Activated CD4-positive, alpha-beta T cell treated with anti-CD3 and anti-CD28 coated beads for 24 hours (primary cell): ENCODE data around the gene CHURC1.
"Not testable (repeated sequence)": the region's sequence is repeated elsewhere in the genome, so short reads cannot be mapped to it uniquely, and the experiment has no call there.

Source experiments
- DNase-seq, 2 donors: peaks; one replicate each; pipeline ENCODE4 v3.0.0-alpha.2; 2020; ENCODE audit warnings: low read depth in 2 of 2

CHURC1 gene

DNA sequence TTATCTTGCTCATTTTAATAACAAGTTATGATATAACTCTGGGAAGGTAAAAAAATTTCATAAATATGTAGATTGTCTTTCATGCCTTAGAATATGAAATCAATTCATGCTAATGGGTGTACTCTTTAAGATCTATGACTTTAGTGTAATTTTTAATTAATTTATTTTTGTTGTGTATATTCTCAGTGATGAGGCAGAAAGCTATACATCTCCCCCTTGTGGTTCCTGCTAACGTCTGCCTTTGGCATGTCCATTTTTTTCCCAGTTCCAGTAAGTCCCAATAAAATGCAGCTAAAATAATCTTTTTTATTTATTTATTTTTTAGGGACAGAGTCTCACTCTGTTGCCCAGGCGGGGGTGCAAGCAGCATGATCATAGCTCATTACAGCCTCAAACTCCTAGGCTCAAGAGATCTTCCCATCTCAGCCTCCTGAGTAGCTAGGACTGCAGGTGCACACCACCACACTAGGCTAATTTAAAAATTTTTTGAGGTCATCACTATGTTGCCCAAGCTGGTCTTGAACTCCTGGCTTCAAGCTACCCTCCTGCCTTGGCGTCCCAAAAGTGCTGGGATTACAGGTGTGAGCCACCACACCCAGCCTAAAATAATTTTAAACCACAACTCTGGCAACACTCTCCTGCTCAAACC is 3.3 kb upstream of the CHURC1 start:
- DNase-seq, result no peak

DNA sequence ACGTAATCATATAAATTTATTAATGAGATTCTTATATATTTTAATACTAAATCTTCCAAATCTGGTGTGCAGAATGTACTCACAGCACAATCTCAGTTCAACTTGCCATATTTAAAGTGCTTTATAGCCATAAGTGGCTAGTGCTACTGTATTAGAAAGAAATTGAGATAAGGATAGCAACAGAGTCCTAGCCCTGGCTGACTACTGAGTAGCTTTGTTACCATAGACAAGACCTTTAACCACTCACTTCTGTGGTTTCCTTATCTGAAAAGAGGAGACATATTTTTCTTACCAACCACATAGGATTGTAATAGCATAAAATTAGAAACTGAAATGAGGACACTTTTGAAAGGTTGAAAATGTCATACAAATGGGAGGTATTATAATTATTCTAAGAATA is 2.0 kb upstream of the CHURC1 start:
- no peak for DNase-seq

DNA sequence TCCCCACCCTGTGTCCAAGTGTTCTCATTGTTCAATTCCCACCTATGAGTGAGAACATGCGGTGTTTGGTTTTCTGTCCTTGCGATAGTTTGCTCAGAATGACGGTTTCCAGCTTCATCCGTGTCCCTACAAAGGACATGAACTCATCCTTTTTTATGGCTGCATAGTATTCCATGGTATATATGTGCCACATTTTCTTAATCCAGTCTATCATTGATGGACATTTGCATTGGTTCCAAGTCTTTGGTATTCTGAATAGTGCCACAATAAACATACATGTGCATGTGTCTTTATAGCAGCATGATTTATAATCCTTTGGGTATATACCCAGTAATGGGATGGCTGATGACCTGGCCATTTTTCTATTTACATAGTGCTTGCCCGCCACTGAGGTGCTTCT is 778 bp upstream of the CHURC1 start:
- DNase-seq, result not testable (repeated sequence)

DNA sequence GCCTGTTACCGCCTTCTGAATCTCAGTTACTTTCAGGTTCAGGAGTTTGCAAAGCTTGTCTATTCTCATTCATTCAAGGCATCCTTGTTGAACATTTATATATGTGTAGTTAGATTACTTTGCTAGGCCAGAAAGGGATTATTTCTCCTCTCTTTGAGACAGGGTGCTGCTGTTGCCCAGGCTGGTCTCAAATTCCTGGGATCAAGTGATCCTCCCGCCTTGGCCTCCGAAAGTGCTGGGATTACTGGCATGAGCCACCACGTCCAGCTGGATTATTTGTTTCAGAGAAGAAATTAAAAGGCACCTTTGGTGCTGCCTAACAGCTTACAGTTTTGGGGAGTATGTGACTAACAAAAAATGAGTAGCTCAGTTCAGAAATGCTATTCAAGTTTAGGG is 772 bp downstream of the CHURC1 start:
- DNase-seq, result no peak

DNA sequence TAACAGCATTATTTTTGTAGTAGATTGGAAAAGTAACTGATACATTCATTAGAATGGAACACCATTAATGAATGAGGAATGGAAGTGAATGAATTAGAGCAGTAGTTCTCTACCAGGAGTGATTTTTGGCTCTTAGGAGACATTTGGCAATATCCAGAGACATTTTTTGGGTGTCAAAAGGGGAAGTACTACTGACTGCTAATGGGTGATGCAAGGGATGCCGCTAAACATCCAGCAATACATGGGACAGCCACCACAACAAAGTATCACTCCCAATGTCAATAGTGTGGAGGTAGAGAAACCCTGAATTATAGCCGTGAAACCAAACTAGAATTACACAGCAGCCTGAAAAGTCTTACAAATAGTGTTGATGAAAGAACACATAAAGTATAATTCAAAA is 1.5 kb downstream of the CHURC1 start:
- no peak for DNase-seq

DNA sequence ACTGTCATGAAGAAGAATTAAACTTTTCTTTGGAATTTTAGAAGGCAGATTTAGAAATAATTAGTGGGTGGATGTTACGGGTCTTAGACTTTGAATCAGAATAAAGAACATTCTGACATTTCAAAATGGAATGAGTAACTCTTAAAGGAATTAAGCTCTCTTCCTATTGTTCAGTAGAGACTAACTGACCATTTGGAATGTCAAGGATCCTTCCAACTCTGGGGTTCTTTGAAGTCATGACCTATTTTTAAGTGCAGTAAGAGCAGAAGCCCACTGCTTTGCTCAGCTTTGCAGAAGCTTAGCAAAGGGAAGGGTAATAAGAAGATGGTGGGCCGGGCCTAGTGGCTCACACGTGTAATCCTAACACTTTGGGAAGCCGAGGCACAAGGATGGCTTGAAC is 4.0 kb downstream of the CHURC1 start:
- DNase-seq, result no peak

DNA sequence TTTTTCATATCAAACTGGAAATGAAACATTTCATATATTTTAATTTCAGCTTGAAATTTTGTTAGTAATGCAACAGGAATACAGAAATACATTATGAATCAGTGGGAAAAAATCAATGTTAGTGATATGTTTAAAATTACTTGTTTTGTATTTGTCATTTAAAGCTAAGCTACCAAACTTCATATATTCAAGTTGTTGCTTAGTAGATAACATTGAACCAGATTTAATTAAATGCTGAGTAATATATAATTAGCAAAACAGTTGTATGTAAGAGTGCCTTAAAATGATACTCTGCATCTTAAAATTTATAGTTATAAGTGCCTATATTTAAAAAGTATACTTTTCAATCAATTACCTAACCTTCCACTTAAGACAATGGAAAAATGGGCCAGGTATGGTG is 5.0 kb downstream of the CHURC1 start:
- no peak for DNase-seq

DNA sequence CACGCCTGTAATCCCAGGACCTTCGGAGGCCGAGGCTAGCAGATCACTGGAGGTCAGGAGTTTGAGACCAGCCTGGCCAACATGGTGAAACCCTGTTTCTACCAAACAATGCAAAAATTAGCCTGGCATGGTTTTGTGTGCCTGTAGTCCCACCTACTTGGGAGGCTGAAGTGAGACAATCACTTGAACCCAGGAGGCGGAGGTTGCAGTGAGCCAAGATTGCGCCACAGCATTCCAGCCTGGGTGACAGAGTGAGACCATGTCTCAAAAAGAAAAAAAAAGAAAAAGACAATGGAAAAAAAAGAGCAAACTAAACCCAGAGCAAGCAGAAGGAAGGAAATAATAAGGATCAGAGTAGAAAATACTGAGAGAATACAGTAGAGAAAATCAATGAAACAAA is 5.4 kb downstream of the CHURC1 start:
- no peak for DNase-seq

DNA sequence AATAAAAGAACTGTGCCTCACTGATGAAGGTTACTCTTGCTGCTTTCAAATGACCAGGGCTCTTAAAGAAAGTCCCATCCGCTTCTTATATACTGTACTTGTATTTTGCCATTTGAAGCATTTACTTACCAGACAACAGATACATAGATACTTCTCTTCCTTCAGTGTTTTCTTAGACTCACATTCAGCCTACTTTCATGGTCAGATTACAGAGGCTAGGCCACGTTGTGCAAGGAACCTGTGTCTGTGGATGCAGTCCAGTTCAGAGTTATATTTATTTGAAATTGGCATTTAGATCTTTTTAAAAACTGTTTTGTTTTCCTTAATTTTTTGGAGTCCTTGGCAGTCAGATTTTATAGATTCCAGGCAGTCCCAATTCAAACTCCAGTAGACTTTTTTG is 6.2 kb downstream of the CHURC1 start:
- DNase-seq, result no peak

DNA sequence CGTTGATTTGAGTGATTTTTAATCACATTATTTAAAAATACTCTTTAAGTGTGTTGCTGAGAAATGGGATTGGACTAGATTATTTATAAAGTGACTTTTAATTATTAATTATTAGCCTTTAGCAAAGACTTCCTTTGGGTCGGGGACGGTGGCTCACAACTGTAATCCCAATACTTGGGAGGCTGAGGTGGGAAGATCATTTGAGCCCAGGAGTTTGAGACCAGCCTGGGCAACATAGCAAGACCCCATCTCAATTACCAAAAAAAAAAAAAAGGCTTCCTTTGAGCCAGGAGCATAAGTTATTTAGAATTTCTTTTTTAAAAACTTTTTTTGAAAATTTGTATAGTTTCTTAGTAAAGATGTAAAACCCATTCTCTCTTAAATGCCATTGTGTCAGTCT is 8.8 kb downstream of the CHURC1 start:
- DNase-seq, result no peak

DNA sequence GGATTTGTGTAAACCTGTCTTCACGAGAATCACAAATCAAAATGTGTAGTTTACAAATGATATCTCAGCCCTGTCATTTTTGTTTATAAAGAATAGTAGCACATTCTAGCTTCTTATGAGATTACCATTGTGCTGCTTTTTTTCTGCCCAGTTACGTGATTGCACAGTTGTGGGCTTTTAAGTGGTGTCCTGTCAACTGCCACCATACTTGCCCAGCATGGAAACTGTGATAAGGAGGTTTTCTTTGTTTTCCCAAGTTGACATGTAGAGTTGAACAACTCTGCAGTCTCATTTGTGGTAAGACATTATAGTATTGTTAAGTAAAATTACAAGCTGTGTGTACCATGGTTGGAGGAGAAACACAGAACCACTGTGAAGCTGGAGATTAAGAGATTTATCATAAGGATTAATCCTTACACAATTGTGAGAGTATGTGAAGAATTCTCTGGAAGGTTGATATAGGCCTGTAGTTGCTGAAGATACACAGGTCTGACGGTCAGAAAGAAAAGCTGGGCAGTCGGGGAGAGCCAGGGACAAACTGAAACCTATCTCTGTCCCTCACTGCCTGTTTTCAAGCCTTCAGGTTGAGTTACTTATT is 12.2 kb downstream of the CHURC1 start:
- DNase-seq, result no peak

DNA sequence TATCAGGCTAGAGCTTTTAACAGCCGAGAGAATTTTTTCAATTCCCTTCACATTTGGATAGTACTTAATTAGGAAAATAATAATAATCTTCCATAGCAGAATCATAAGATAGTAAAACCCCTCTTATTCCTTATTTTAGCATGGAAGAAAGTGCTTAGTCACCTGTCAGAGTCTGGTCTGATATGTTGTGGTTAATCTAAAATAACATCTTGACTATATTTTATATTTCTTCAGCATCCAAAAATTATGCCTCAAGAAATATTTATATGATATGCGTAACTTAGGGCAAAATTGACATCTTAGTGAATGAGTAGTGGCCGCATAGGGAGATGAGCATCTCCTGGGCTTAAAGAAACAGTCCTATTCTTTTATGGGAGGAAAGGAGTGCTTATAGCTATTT is 12.8 kb downstream of the CHURC1 start:
- no peak for DNase-seq

DNA sequence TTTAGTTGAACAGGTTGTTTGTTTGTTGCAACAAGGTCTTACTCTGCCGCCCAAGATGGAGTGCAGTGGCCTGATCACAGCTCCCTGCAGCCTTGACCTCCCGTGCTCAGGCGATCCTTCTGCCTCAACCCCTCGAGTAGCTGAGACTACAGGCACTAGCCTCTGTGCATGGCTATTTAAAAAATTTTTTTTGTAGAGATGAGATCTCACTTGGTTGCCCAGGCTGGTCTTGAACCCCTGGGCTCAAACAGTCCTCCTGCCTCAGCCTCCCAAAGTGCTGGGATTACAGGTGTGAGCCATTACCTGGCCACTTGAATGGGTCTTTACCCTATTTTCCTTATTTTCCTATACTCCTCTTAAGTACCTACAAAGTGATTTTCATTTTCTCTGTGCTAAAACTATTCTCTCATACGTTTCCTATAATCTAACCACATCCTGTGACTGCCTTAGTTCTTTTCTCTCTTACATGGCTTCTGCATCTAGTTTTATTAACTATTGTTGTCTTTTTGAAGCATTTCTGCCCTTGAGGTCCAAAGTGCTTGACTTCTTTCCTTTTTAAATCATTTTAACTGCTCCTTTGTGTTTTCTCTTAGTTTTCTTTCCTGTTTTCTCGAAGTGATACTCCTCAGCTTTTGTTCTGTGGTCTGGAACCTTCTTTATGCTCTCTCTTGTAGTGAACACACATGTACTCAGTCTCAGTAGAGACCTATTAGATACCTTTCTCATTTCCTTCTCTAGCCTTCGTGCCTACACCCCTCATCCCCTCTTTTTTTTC is 14.2 kb downstream of the CHURC1 start:
- no peak for DNase-seq

DNA sequence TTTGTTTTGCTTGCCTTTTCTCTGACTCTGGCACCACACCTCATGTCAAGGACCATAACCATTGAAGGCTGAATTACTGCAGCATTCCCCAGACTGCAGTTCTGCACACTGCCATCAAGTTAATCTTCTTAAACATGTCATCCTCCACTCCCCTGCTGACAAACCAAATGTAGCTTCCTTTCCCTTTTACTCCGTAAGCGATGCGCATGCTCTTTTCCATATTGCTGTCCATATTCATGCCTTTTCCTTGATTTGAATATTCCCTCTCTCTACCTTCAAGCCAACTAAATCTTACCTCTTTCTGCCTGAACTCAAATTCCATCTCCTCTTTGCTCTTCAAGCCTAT is 14.7 kb downstream of the CHURC1 start:
- DNase-seq, result no peak

DNA sequence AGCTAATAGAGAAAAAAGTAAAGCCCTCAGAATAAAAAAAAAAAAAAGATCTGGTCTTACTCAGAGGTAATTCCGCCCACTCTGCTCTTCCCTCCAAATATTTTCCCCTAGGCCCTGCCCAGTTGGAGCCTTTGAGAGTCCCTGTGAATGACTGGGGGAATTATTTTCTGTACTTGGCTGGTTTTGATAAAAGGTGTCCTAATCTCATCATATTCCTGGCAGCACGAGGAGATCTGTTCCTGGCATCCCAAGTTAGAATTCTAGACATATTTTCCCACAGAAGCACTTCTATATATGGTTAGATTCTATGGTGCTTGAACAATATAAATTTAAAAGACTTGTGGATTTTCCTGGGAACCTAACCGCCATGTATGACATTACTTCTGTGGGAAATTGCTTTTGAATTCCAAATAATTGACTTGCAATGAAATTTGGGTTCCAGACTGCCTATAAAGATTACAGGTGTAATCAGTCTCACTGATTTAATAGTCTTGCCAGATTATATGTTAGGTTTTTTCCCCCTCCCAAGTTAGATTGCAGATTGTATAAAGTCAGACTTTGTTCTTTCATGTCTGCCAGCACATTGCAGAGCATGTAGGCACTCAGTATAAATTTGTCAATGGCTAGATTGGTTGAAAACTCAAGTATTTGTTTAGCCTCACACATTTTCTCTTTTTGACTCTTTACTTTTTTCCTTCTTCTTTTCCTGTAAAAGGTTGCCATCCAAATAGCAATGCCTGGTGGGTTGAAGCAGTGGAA is 16.0 kb downstream of the CHURC1 start:
- no peak for DNase-seq

DNA sequence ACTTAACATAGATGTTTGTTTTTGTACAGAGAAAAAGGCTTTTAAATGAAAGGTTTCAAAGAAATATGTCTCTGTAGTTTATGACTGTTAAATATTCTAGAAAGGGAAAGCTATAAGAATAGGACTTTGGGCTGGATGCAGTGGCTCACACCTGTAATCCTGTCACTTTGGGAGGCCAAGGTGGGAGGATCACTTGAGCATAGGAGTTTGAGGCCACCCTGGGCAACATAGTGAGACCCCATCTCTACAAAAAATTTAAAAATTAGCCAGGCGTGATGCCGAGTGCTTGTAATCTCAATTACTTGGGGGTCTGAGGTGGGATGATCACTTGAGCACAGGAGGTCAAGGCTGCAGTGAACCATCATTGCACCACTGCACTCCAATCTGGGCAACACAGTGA is 16.9 kb downstream of the CHURC1 start:
- DNase-seq, result no peak

DNA sequence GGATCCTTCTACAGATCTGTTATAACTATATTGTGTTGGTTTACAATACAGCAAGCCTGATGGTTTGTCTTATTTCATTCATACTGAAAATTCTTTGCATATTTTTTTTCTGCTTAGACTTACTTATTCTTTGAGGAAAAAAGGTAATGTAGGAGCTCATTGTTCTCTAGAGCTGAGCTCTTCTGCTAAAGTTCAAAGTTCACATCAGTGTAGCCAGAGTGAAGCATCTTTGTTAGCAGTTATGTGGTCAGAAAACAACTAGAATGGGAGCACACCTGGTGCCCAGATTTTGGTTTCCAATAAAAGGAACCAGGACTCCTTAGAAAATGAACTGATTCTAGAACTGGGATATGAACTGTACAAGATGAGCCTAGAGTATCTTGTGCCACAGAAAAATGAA is 18.0 kb downstream of the CHURC1 start:
- DNase-seq, result no peak

DNA sequence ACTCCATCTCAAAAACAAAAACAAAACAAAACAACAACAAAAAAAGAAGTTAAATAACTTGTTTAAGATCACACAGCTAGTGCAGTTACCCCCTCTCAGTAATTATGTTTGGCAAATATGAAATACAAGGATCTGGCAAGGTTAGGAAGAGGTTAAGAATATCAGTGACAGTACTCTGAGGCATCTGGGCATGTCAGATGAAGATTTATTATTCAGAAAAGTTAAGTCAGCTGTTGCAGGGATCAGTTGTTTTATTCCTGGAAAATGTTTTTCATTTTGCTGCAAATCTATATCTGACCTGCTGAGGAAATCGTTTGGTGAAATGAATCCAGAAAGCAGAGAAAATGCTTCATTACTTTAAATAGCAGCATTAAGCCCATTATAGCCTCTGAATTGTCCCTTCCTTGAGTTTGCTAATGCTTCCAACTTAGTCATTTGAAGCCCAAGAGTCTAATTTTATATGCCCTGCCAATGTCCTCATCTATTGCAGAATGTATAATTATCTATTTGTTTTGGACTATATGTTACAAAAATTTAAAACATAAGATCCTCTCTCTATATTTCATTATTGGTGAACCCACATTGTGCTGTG is 20.2 kb downstream of the CHURC1 start:
- DNase-seq, result no peak

DNA sequence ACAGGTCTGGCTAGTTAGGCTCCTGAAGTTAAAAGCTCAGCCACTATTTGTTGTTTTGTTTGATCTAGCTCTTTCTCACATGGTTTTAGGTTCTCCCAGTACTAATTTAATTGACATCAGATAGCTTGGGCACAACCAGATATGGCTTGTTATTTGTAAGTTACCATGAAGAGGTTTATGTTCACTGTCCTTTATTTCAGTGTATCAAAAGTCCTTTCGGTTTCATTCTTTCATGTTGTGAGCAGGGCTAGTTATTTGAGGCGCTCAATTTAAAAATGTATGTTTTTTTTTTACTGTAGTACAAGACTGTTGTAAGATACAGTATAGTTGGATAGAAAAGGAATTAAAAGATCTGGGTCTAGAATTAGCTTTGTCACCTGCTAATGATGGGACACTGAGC is 21.3 kb downstream of the CHURC1 start:
- no peak for DNase-seq

DNA sequence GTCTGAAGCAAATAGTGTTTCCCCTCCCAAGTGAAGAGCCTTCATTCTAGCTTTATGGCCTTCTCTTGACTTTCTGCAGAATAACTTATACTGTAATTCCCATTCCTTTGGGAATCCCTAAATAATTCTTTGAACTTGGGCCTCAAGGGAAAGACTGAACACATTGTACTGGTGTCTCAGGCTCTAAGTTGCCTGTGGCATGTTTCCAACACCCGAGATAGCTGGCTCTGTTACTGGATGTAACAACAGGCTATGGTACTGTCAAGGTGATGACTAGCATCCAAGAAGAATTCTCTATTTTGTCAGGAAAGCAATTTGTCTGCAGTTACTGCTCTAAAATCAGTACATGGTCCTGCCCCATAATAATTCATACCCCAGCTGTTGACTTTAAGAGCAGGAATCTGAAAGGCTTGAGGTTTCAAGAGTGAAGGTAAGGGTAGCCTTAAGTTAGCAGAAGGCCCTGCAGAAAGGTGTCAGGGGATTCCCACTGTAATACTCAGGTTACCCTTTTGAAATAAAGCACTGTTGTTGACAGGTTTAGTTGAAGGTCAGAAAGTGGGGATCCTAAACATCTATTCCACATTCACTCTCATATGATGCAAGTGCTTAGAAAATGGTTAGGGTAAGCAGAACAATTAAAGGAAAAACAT is 23.0 kb downstream of the CHURC1 start:
- DNase-seq, result no peak

DNA sequence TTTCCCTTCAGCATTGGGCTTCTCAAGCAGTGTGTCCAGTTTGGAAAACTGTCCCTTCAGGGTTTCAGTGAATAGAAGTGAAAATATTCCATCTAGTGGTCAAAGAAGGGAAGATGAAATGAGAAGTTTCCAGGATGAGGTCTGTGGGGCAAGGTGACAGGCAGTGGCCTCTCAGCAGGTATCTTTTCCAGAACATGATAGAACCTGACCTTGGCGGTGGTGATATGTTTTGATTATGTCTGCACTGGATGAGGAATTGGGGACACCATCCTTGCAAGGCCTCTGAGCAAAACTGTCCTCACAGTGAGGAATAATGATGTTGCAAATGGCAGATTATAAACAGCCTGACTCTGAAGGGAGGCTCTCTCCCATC is 23.6 kb downstream of the CHURC1 start:
- DNase-seq, result no peak
